SHP77 treated with DMSO at 0.1 percent for 48 hours (cell line): Measurements from ENCODE around the gene TMEM132A.
"Not testable (repeated sequence)": the region's sequence is repeated elsewhere in the genome, so short reads cannot be mapped to it uniquely, and the experiment has no call there.

Experiments used
- DNase-seq: peaks from one replicate; lab custom pipeline; 2025; lab: John Stamatoyannopoulos, UW

Gene TMEM132A

DNA sequence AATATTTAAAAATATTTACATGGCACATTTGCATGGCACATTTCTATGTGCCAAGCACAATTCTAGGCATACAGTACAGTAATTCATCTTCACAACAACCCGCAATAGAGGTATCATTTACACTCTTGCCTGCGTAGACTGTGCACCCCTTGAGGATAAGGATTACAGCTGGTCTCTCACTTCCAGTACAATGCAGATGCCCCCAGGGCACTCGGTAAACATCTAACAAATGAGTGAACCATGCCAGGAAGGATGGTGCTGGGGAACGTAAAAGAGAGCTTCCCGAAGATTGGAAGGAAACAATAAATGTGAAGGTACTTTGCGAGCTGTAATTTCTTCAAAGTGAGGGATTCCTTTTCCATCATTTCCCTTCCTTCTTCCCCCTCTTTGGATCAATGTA, 19.2 kb upstream of the TMEM132A start:
- DNase-seq, result no peak

DNA sequence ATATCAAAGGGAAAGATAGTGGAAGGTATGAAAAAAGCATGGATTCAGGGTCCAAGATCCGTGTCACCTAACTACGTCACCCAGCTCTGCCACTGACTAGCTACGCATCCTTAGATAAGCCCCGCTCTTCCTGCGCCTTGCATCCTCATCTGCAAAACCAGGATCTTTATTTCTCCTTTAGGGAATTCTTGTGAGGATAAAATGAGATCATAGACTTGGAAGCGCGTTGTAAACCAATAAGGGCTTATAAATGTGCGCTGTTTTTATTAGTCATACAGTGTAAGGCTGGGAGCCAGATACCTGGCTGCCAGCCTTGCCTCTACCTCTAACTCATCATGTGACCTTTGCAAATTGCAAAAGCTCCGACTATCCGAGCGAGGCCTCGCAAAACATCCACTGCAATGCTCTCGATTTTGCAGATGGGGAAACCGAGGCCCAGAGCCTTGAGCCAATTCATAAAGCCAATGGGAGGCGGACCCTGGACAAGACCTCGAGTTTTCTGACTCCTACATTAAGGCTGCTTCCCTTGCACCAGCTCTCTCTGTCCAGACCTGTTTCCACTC, 18.6 kb upstream of the TMEM132A start:
- no peak for DNase-seq

DNA sequence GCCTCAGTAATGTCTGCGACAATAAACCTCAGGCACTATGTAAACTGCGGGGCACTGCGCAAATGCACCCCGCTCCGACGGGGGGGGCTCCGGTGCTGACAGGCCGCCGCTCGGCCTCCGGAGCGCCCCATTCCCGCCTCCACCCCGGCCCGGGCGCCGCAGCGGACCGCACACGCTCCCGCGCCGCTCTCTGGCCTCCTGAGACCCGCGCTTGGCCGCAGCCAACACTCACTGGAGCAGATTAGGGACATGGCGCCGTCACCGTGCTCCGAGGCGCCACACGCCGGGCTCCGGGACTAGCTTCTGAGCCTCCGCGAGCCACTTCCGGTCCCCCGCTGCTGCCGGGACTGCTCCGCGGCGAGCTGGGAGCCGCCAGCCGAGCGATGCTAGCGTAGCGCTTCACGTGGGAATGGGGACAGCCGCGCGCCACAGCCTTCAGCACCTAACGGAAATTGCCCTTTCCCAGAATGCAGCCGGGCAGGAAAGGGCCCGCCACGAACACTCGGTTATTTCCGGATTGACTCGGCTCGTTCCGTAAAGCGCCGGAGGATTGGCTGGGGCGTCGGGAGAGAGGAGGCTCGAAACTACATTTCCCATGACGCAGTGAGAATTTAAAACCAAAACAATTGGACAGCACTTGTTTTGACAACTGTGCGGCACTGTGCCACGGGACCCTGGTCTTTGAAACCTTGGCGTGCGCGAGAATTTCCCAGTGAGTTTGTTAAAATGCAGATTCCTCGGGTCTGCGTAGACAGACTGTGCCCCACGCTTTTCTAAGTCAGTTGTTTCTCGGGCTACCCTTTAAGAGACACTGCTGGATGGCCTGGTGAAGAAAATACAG, 17.9 kb upstream of the TMEM132A start, which contains the start of gene PRPF19:
TSS of gene PRPF19 (minus strand) at position 454 of the 841 bp plus-strand sequence. CDS start at position 251, 203 bp downstream.
- DNase-seq, result peak; percentile 74

DNA sequence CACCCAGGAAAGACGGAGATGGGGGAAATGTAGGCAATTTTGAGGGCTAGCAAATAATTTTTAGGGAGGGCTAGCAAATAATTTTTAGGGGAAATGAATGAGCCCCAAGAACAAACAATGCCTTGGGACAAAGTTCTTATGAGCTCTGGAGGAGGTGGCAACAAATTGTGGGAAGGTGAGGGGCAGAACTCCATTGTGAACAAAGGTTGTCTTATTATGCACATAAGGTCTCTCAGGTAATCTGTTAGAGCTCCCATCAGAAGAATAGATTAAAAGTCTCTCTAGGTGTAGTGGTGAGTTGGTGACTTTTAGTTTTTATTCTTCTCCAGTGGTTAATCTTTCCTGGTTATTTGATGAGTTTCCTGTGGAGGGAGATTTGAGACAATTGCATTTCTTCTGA, 15.5 kb upstream of the TMEM132A start:
- no peak for DNase-seq

- DNase-seq, result not testable (repeated sequence)
These were observed 14.5 kb upstream of the TMEM132A start for GRCh38 chr11:60909680-60910280.

GRCh38 chr11:60910281-60910687, 14.0 kb upstream of the TMEM132A start:
- no peak for DNase-seq

- no peak for DNase-seq
These were observed 13.4 kb upstream of the TMEM132A start for GRCh38 chr11:60910711-60911380.

DNA sequence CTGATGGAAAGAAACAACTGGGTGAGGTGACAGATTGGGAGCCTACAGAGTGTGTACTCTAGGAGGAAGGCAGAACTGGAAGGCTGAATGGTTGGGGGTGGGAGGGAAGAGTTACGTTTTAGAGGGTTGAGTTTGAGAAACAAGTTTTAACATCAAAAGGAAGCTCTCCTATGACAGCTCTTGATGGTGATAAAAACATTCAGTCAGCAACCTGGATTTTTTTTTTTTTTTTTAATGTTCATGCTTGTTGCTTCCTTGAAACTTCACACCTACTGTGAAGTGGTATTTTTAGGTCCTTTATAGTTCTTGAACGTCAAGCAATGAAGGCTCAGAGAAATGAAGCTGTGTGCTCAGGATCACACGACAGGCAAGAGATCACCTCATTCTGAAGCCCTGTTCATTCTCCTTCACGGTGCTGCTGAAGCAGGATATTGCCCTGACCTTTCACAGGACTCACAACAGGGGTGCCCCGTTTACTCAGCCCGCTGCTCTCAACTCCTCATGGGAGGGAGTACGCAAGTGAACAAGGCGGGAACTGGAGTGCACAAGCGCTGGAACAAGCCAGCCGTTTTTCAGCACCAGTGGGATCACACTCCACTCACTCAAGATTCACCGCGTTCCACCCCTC, 11.9 kb upstream of the TMEM132A start:
- DNase-seq, result no peak

DNA sequence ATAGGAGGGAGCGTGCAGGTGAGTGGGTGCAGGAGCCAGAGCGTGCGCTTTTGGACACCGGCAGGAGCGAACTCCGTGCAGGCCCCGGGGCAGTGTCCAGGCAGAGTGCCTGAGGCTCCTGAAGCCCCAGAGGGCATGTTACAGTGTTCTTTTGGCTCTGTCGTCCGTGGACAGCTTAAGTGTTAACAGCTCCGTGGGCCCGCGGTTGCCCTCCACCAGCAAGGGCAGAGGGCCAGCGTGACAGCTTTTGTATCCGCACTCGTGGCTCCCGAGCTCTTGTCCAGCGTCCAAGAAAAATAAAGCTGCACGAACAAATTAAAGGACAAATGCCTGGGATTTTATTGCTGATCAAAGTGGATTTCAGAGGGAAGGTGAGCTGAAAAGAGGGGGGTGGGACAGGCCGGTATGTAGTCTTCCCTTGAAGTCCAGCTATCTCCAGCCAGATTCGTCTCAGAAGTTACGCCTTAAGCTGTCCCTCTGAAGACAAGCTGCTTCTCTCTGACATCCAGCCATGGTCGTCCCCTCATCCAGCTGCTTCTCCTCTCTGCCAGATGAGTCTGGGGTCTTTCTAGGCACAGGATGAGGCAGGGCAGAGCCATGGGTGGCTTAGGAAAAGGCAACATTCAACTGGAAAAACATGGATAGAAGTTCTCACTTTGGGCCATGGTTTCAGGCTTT, 11.3 kb upstream of the TMEM132A start:
- no peak for DNase-seq

- DNase-seq, result peak; percentile 38
These were observed 10.2 kb upstream of the TMEM132A start, which contains the start of gene TMEM109 for GRCh38 chr11:60913793-60914632. Gene TMEM109, plus strand, starts transcription at chr11:60914158. Its CDS starts 5,536 bp downstream, at chr11:60919694.

GRCh38 chr11:60914633-60915247, 9.5 kb upstream of the TMEM132A start:
- no peak for DNase-seq

- DNase-seq, result no peak
These were observed 8.9 kb upstream of the TMEM132A start for GRCh38 chr11:60915248-60915914.

- DNase-seq, result no peak
These were observed 7.5 kb upstream of the TMEM132A start for GRCh38 chr11:60916669-60917206.

DNA sequence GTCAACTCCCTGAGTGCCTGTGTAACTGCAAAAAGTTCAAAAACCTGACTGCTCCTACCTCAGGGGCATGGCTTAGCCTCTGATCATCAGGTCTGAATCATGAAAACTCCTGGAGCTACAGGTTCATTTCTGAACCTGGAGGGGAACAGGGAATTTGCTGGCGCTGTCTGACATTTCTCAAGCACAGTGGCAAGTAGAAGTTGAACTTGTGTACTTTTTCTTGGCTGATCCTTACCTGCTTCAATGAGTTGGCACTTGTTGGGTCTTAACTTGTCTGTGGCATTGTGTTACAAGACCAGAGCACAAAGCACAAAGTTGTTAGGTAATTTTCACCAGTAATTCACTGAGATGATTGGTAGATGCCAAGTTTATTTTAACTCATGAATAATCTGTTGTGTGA, 7.0 kb upstream of the TMEM132A start:
- no peak for DNase-seq

DNA sequence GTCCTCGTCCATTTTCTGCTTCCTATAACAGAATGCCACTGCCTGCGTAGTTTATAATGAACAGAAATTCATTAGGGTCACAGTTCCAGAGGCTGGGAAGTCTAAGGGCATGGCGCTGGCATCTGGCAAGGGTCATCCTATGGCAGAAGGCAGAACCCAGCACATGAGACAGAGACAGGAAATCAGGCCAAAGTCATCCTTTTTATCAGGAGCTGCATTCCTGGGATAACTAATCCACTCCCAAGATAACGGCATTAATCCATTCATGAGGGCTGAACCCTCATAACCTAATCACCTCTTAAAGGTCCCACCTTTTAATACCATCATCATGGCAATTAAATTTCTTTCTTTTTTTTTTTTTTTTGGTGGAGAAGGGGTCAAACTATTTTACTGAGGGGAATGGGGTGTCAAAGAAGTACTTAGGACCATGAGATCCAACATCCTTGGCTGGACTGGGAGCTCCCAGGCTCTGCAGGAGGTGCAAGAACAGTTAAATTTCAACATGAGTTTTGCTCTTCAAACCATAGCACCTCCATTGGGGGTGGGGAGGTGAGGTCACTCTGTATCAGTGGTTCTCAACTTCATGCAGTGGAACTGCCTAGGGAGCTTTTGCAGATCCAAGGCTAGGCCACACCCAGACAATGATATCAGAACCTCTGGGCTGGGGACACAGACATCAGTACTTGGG, 5.9 kb upstream of the TMEM132A start:
- DNase-seq, result no peak

DNA sequence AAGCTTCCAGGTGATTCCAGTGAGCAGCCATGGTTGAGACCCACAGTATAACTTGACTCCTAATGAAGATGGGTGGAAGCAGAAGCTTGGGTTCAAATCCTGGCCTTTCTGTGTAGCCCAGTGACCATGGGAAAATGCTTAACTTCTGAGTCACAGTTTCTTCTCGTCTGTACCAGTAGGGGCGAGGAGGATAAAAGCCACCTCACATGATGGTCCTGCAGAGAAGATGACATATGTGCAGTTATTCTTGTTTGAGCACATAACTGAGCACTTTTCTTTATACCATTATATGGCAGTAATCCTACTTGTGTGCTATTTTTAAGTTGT, 5.4 kb upstream of the TMEM132A start:
- DNase-seq, result no peak

DNA sequence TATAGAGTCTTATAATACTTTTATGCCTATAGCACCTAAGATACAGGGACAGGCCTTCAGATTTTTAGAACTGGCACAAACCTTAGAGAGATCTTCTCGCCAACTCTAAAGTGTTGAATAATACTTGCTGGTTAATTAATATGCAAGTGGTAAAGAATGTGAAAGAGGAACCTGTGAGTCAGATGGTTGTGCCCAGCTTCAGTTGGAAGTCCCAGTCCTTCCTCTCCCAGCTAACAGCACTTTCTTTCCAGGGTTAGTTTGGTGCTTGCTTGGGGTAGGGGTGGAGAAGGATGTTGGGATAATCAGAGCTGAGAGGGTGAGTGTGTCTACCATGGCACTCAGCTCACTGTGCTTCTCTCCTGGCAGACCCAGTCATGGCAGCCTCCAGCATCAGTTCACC, 4.9 kb upstream of the TMEM132A start:
- DNase-seq, result no peak

DNA sequence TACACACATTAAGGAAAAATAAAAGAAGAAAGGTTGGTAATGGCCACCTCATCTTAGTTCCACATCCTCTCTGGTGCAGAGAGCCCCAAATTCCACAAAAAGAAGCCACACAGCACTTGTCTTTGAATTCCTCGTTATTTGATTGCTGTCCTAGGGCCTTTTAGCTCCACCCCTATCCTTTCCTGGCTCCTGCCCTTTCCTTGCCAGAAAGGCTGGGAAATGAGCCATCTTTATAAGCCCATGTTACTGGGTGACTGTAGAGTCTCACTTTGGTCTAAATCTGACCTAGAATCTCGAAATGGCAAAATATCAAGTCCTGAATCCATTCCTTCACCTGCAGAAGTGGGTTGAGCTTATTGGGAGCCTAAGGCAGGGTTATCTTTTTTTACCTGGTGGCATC, 4.3 kb upstream of the TMEM132A start:
- no peak for DNase-seq

DNA sequence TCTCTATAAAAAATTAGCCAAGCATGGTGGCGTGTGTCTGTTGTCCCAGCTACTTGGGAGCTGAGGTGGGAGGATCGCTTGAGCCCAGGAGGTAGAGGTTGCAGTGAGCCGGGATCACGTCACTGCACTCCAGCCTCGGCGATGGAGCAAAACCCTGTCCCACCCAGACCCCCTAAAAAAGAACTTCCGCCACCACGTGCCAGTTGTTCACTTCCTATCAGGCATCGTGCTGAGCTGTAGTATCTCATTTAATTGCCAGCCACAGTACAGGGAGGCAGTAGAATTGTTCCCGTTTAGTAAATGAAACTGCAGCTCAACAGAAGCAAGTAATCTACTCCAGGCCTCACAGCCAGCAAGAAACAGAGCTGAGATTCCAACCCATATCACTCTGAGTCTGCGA, 3.0 kb upstream of the TMEM132A start:
- DNase-seq, result no peak
